BJ (cell line): ENCODE data around the gene WAC. TPM values are rescaled to one million over a fixed set of nuclear protein-coding genes. Genes with fewer than 3 reads are reported as not detected.

Experiments
- CTCF ChIA-PET: fragments of 350-600 bp; formaldehyde crosslinking; extraction: SDS; loops from one replicate; lab custom pipeline; 2021; ENCODE audit warnings: antibody characterized with exemption, inconsistent platforms; lab: Yijun Ruan, JAX
- POLR2A ChIA-PET: fragments of 300-600 bp; sonication (Branson Sonifier 250); formaldehyde crosslinking; extraction: SDS; loops from one replicate; lab custom pipeline; 2021; ENCODE audit warnings: antibody characterized with exemption; lab: Charles Lee
- DNase-seq: peaks from one replicate; pipeline ENCODE4 v3.0.0-alpha.2; 2011; ENCODE audit warnings: low read depth
- H3K27me3 ChIP-seq: 2 replicates; pipeline ENCODE4 v1.6.0; 2011; ENCODE audit warnings: low read length; ENCODE audit not compliant: control insufficient read depth, insufficient read depth
- H3K36me3 ChIP-seq: 2 replicates; pipeline ENCODE4 v1.5.1; 2011; ENCODE audit warnings: low read length; ENCODE audit not compliant: control insufficient read depth, insufficient read depth
- H3K4me3 ChIP-seq: 2 replicates; pipeline ENCODE4 v1.5.1; 2011; ENCODE audit warnings: low read depth, mild to moderate bottlenecking, control low read depth, low read length
- polyA plus RNA-seq: library from polyadenylated mRNA; depleted of rRNA; stranded (reverse); fragments of >200 nt; gene quantifications from 2 replicates; pipeline ENCODE4 v1.2.3, GENCODE V29; 2011
- TF ChIP-seq, protein P1 (sequence below): IDR thresholded peaks from 2 replicates; pipeline ENCODE4 v1.5.1; 2011; ENCODE audit warnings: low read depth, mild to moderate bottlenecking, control low read depth, inconsistent platforms, low read length, moderate library complexity; ENCODE audit not compliant: insufficient read depth

Gene WAC
- polyA plus RNA-seq, 1 experiment: 47.7 TPM

DNA sequence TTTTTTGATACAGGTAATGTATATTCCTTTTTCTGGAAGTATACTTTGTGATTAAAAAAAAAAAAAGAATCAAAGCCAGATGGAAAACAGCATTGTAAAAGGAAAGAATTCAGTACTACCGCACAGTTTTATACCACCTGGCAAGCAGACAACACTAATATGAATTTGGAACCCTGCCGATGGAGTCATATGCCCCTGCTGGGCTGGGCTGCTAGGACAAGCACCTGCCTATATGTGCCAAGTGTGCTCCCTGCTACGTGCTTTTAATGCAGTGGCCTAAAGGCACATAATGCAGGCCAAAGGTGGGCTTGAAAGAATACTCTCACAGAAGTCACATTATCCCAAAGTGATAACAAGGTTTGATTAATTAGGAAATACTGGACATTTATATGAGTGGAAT, 29.8 kb upstream of the WAC start:
- ChIA-PET CTCF (no interaction called here), POLR2A (interaction anchor here (0.6 kb wide), 1 partner anchor 1396 kb away, joined by 4 read pairs; no protein-coding TSS in a partner anchor)
- Histone ChIP-seq H3K27me3 (peaks cover 3% of the 10 kb centered on the region; the same call in 1 of the 2 replicates), H3K36me3 (no peaks in the 10 kb centered on the region), H3K4me3 (no peak overlapping the region)
- TF ChIP-seq, protein P1, sequence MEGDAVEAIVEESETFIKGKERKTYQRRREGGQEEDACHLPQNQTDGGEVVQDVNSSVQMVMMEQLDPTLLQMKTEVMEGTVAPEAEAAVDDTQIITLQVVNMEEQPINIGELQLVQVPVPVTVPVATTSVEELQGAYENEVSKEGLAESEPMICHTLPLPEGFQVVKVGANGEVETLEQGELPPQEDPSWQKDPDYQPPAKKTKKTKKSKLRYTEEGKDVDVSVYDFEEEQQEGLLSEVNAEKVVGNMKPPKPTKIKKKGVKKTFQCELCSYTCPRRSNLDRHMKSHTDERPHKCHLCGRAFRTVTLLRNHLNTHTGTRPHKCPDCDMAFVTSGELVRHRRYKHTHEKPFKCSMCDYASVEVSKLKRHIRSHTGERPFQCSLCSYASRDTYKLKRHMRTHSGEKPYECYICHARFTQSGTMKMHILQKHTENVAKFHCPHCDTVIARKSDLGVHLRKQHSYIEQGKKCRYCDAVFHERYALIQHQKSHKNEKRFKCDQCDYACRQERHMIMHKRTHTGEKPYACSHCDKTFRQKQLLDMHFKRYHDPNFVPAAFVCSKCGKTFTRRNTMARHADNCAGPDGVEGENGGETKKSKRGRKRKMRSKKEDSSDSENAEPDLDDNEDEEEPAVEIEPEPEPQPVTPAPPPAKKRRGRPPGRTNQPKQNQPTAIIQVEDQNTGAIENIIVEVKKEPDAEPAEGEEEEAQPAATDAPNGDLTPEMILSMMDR: no peak
- no peak for DNase-seq

DNA sequence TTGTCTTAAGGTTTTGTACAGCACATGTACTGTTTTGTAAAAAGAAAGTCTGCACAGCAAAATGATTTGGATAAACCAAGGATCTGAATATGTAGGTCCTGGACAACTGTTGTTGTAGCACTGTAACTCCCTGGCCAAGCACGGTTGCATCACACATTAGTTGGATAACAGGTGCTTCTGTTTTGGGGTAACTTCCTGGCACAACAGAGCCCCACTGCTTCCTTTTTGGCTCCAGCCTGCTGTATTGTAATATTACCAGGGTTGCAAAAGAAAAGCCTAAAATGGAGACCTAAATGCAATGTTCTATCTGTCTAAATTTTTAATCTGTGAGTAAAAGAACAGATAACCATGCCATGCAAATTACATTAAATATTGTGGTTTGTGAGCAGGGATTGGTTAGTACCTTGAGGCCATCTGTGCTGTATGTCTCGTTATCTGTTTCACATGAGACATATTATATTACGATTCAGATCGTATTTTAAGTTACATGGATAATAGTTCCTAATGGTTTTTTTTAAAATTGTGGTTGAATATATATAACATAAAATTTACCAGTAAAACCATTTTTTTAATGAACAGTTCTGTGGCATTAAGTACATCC, 27.5 kb upstream of the WAC start:
- Histone ChIP-seq H3K4me3 (no peak overlapping the region), H3K36me3 (no peaks in the 10 kb centered on the region), H3K27me3 (peaks cover 3% of the 10 kb centered on the region; the same call in 1 of the 2 replicates)
- TF ChIP-seq, protein P1: no peak
- CTCF ChIA-PET: no interaction called here
- no peak for DNase-seq
- POLR2A ChIA-PET: no interaction called here

DNA sequence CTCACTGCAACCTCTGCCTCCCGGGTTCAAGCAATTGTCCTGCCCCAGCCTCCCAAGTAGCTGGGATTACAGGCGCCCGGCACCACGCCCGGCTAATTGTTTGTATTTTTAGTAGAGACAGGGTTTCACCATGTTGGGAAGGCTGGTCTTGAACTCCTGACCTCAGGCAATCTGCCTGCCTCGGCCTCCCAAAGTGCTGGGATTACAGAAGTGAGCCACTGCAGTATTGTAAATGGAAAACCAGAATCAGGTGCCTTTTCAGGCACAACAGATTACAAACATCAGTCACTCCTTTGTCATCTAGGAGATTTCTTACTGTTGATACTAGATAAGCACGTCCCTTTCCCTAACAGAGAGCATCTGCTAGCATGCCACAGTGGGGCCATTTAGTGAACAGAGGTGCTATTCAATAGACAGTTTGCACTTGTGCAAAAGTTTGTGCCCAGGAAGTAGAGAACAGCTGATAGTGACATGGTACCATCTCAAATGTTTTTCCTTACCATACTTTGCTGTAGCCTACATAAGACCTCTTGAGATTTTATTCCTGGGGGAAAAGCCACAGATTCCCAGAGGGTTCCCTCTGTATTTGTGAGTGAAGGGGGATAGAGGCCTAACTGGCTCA, 24.5 kb upstream of the WAC start:
- DNase-seq: no peak
- TF ChIP-seq, protein P1: no peak
- Histone ChIP-seq H3K27me3 (0 out of 2 replicates have a peak, but pooled peaks cover 1% of the 10 kb centered on the region), H3K36me3 (no peaks in the 10 kb centered on the region), H3K4me3 (no peak overlapping the region)
- ChIA-PET POLR2A (no interaction called here), CTCF (interaction anchor here (0.9 kb wide), 1 partner anchor 12 kb away, joined by 4 read pairs; no protein-coding TSS in a partner anchor)

DNA sequence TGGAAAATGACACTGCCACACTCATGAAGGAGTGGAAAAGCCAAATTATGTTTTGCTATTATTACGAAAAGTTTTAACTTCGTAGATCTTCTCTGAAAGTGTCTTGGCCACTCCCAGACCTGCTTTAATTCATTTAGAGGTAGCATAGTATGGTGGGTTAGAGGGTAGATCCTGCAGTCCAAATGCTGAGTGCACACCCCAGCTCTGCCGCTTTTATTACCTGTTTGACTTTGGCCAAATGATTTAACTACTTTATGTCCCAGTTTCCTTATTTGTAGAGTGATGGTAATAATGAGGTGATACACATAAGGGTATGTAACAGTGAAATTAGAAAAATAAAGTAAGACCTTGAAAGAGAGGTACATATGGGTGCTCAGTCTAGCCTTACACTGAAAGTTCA, 23.6 kb upstream of the WAC start:
- Histone ChIP-seq H3K27me3 (0 out of 2 replicates have a peak, but pooled peaks cover 1% of the 10 kb centered on the region), H3K36me3 (no peaks in the 10 kb centered on the region), H3K4me3 (no peak overlapping the region)
- TF ChIP-seq, protein P1: no peak
- ChIA-PET CTCF (interaction anchor here (0.9 kb wide), 1 partner anchor 13 kb away, joined by 4 read pairs; no protein-coding TSS in a partner anchor), POLR2A (no interaction called here)
- DNase-seq: no peak

DNA sequence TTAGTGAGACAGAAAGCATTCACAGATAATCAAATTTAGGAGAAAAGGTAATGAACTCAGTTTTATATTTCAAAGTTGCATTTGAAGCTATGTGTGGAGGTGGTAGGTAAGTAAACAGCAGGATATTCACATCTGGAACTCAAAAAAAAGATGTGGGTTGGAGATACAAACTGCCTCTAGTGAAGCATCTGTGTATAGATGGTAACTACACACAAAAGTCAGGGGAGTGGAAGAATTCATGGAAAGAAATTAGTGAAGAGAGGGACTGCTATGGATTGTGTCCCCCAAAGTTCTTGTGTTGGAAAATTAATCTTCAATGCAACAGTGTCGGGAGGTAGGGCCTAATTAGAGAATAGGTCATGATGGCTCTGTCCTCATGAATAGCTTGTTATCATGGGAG, 18.3 kb upstream of the WAC start:
- no peaks in the 10 kb centered on the region for H3K27me3 ChIP-seq
- H3K4me3 ChIP-seq: no peak overlapping the region
- DNase-seq: no peak
- H3K36me3 ChIP-seq: no peaks in the 10 kb centered on the region
- ChIA-PET CTCF (no interaction called here), POLR2A (no interaction called here)
- TF ChIP-seq, protein P1: no peak
